ENCODE data around the gene TMEM231.

GRCh38 chr16:75555707-75556430 is at the start of gene TMEM231:
- TF ChIP-seq CTCF (conservative IDR thresholded peaks at IDR 0.05; ENCODE audit: low read depth, low read length), result no peak
- TF ChIP-seq EZH2 (IDR thresholded peaks at IDR 0.05; ENCODE audit: borderline replicate concordance, low read depth, low read length, poor library complexity, severe bottlenecking), result no peak

Measured in A673 (cell line).